Peyer's patch (tissue), 4 donors: ENCODE data around the gene ROBO1. TPM values are rescaled to one million over a fixed set of nuclear protein-coding genes. Genes with fewer than 3 reads are reported as not detected.

Experiments used
- DNase-seq, 3 donors: peaks; one replicate each; pipeline ENCODE4 v3.0.0-alpha.2; 2017 to 2019
- H3K27ac ChIP-seq, 4 donors: fragments of 200-600 bp; sonication (generic); one replicate each; pipeline ENCODE4 v1.5.1; 2016 to 2019
- H3K27me3 ChIP-seq, 2 donors: fragments of 200-600 bp; sonication (generic); one replicate each; pipeline ENCODE4 v1.5.1; 2019
- H3K36me3 ChIP-seq, 3 donors: fragments of 200-600 bp; sonication (generic); one replicate each; pipeline ENCODE4 v1.5.1; 2016 to 2019
- H3K4me1 ChIP-seq, 4 donors: fragments of 200-600 bp; sonication (generic); one replicate each; pipeline ENCODE4 v1.5.1; 2016 to 2019
- H3K4me3 ChIP-seq, 4 donors: fragments of 200-600 bp; sonication (generic); 1 replicate in 3 of 4; 2 replicates in 1 of 4; pipeline ENCODE4 v1.5.1; 2016 to 2019; ENCODE audit warnings: mild to moderate bottlenecking in 1 of 4
- H3K9me3 ChIP-seq, 4 donors: fragments of 200-600 bp; sonication (generic); one replicate each; pipeline ENCODE4 v1.5.1; 2016 to 2019; ENCODE audit warnings: mild to moderate bottlenecking in 1 of 4
- POLR2A ChIP-seq, 2 donors: fragments of 450-650 bp; IDR thresholded peaks; one replicate each; pipeline ENCODE4 v1.5.1; 2017; ENCODE audit warnings: antibody characterized with exemption in 2 of 2, mild to moderate bottlenecking in 2 of 2, moderate library complexity in 2 of 2
- total RNA-seq, 4 donors: library from RNA; depleted of rRNA; stranded (reverse); fragments of >200 nt; gene quantifications; one replicate each; pipeline ENCODE4 v1.1.0, GENCODE V29; 2016
- TF ChIP-seq, protein P1 (sequence below), 6 experiments: fragments of 450-650 bp in 4 of 6; fragments of 200-600 bp in 2 of 6; sonication (generic) in 1 of 6; IDR thresholded peaks; one replicate each; pipeline ENCODE4 v1.5.1; 2017 to 2019; ENCODE audit warnings: antibody characterized with exemption in 6 of 6, mild to moderate bottlenecking in 3 of 6, moderate library complexity in 1 of 6

Gene ROBO1
- total RNA-seq, 4 donors from 2014 or later: 9.5 to 41.3 (median 24.2) TPM

DNA sequence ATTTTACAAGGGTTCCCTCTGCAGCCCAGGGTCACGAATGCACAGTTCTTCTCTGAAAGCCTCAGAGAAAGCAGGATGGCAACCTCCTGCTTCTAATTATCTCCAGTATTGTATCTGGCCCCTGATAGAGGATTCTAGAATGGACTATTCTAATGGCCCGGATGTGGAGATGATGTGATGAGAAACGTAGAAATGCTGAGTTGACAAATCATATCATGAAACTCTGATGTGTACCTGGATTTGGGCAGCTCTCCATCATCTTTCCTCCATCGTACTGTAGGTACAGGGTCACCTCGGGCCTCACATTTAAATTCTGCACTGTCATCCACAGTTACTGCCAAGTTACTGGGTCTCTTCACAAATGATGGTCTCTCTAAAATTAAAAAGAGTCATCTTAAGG, 1050.8 kb downstream of the ROBO1 start:
- H3K4me1 ChIP-seq: no peaks in the 10 kb centered on the region
- no peaks in the 10 kb centered on the region for H3K9me3 ChIP-seq
- no peaks in the 10 kb centered on the region for H3K27me3 ChIP-seq
- no peak for DNase-seq
- H3K27ac ChIP-seq: no peak overlapping the region
- no peaks in the 10 kb centered on the region for H3K36me3 ChIP-seq
- H3K4me3 ChIP-seq: no peak overlapping the region
- TF ChIP-seq POLR2A (IDR thresholded peaks at IDR 0.05): no peak
- TF ChIP-seq, protein P1, sequence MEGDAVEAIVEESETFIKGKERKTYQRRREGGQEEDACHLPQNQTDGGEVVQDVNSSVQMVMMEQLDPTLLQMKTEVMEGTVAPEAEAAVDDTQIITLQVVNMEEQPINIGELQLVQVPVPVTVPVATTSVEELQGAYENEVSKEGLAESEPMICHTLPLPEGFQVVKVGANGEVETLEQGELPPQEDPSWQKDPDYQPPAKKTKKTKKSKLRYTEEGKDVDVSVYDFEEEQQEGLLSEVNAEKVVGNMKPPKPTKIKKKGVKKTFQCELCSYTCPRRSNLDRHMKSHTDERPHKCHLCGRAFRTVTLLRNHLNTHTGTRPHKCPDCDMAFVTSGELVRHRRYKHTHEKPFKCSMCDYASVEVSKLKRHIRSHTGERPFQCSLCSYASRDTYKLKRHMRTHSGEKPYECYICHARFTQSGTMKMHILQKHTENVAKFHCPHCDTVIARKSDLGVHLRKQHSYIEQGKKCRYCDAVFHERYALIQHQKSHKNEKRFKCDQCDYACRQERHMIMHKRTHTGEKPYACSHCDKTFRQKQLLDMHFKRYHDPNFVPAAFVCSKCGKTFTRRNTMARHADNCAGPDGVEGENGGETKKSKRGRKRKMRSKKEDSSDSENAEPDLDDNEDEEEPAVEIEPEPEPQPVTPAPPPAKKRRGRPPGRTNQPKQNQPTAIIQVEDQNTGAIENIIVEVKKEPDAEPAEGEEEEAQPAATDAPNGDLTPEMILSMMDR (IDR thresholded peaks at IDR 0.05): no peak

DNA sequence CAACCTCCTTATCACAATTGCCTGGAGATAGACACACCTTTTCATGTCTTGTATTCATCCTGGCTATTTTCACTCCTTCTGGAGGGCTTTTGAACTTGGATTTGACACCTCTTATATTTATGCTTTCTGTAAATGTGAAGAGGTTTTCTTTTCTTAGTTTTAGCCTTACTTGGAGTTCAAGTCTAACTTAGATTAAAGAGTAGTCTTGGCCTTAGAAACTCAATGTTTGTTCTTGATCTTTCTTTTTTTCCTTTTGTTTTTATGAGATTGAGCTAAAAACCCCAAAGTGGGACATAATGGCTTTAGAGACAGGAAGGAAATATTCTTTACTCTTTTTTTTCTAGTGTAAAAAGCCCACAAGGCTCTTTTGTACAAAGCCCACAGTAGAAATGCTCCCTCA, 1054.9 kb downstream of the ROBO1 start:
- no peaks in the 10 kb centered on the region for H3K36me3 ChIP-seq
- no peaks in the 10 kb centered on the region for H3K4me1 ChIP-seq
- no peaks in the 10 kb centered on the region for H3K9me3 ChIP-seq
- no peak overlapping the region for H3K4me3 ChIP-seq
- no peak for DNase-seq
- no peak for TF ChIP-seq POLR2A (IDR thresholded peaks at IDR 0.05)
- TF ChIP-seq, protein P1 (IDR thresholded peaks at IDR 0.05): no peak
- H3K27me3 ChIP-seq: no peaks in the 10 kb centered on the region
- no peak overlapping the region for H3K27ac ChIP-seq

DNA sequence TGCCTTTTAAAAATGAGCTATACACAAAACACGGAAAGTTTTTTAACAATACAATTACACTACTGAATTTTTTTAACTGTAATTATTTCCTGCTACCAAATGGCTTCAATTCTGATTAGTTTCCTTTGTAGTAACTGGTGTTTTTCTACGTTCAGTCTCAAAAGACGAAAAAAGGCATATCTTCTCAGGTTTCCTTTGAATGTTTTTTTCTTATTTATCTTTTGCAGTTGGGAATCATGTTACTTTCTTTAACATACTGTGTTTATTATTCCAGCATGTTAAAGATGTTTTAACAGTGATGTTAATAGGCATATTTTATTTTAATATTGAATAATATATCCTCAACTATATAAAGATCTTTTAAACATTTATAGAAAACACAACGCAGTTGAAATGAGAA, 1055.5 kb downstream of the ROBO1 start:
- Histone ChIP-seq H3K4me3 (no peak overlapping the region), H3K9me3 (no peaks in the 10 kb centered on the region), H3K27ac (no peak overlapping the region), H3K36me3 (no peaks in the 10 kb centered on the region), H3K4me1 (no peaks in the 10 kb centered on the region), H3K27me3 (no peaks in the 10 kb centered on the region)
- TF ChIP-seq POLR2A (IDR thresholded peaks at IDR 0.05): no peak
- DNase-seq: no peak

DNA sequence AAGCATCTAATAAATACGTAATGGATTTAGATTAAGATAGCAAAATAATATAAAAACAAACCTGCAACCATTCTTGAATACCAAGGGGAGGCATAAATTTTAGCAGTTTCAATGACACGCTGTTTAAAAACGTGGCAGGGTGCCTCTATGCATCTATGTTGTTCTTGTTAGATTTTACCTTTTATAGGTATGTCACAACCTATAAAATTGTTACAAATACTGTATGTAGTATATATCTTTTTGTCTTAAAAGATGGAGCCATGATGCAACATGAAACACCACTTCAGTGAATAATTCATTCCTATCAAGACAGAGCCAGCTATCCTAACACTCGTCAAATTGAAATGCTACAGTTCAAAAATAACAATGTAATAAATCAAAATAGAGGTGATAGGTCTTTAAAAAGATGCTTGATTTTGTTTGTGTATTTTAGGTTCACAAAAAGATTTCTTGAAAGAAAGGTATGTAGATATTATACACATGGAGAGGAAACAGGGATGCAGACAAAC, 1059.2 kb downstream of the ROBO1 start:
- DNase-seq: no peak
- Histone ChIP-seq H3K27ac (no peak overlapping the region), H3K4me3 (no peak overlapping the region), H3K9me3 (no peaks in the 10 kb centered on the region), H3K27me3 (no peaks in the 10 kb centered on the region), H3K4me1 (no peaks in the 10 kb centered on the region), H3K36me3 (no peaks in the 10 kb centered on the region)
- TF ChIP-seq, protein P1 (IDR thresholded peaks at IDR 0.05): no peak
- TF ChIP-seq POLR2A (IDR thresholded peaks at IDR 0.05): no peak

DNA sequence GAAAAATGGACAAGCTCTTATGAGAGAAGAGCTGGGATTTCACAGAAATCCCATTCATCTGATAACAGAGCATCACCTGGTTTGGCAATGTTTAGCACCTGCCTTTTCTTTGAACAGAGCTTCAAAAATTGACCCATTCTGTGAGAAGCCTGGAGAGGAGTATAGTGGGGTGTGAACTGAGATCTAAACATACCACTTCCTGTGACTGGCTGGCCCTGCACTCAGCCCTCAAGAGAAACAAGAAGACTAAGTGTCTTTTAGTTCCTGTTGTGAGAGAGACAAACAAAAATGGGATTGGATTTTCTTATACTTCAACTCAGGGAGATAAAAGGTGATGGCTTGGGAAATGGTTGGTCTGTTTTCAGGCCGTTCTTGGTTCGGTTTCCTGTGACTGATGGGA, 1060.2 kb downstream of the ROBO1 start:
- H3K4me1 ChIP-seq: no peaks in the 10 kb centered on the region
- H3K36me3 ChIP-seq: no peaks in the 10 kb centered on the region
- H3K27ac ChIP-seq: no peak overlapping the region
- TF ChIP-seq, protein P1 (IDR thresholded peaks at IDR 0.05): no peak
- TF ChIP-seq POLR2A (IDR thresholded peaks at IDR 0.05): no peak
- H3K27me3 ChIP-seq: no peaks in the 10 kb centered on the region
- DNase-seq: no peak
- no peaks in the 10 kb centered on the region for H3K9me3 ChIP-seq
- no peak overlapping the region for H3K4me3 ChIP-seq

DNA sequence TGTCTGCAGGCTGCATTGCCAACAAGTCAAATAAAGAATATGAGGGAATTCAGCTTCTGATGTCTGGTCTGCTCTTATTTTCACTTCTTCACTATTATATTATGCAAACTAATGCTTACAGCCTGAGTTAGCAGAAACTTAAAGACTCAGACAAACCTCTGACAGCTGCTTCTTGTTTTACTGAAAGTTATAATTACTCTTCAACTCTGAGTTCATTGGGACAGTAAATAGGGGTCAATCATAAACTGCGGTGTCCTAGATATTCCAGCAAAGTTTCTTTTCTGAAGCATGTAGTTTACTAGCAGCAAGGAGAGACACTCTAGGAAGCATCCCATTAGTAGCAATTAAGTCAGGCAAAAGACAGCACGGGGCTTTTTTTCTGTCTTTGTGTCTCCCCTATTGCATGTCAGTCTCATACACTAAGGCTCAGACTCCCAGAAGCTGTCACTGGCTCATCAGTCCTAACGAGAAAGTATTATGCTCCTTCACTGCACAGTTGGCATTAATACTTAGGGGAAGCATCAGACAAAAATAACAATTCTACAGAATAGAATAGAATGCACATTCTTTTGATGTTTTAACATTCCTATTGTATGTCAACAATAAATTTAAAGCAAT, 1060.8 kb downstream of the ROBO1 start:
- Histone ChIP-seq H3K4me3 (no peak overlapping the region), H3K27me3 (no peaks in the 10 kb centered on the region), H3K9me3 (no peaks in the 10 kb centered on the region), H3K27ac (no peak overlapping the region), H3K36me3 (no peaks in the 10 kb centered on the region), H3K4me1 (no peaks in the 10 kb centered on the region)
- DNase-seq: no peak
- TF ChIP-seq, protein P1 (IDR thresholded peaks at IDR 0.05): no peak
- TF ChIP-seq POLR2A (IDR thresholded peaks at IDR 0.05): no peak
